Central memory CD8-positive, alpha-beta T cell (primary cell): ENCODE measurements around the gene ZNF157.
"Not testable (repeated sequence)": the region's sequence is repeated elsewhere in the genome, so short reads cannot be mapped to it uniquely, and the experiment has no call there.

Experiments used
- ATAC-seq: fragments of 150-1000 bp; cut with Tn5 transposase; replicated peaks from 2 replicates; pipeline ENCODE4 v1.10.0; 2022; ENCODE audit warnings: mild to moderate bottlenecking, moderate FRiP score, moderate number of reproducible peaks; ENCODE audit not compliant: poor library complexity, severe bottlenecking; ENCODE audit errors: extremely low read depth
- DNase-seq, 2 donors: peaks; one replicate each; pipeline ENCODE4 v3.0.0; 2021; ENCODE audit warnings: low spot score in 2 of 2
- H3K27ac Mint-ChIP-seq: one replicate; pipeline ENCODE4 v1.8.0; 2022; ENCODE audit warnings: low read depth, mild to moderate bottlenecking, moderate library complexity, mixed read lengths
- H3K27me3 Mint-ChIP-seq: one replicate; pipeline ENCODE4 v1.8.0; 2022; ENCODE audit warnings: mixed read lengths
- H3K36me3 Mint-ChIP-seq: one replicate; pipeline ENCODE4 v1.8.0; 2022; ENCODE audit warnings: mild to moderate bottlenecking, moderate library complexity, mixed read lengths; ENCODE audit not compliant: insufficient read depth
- H3K4me1 Mint-ChIP-seq: one replicate; pipeline ENCODE4 v1.8.0; 2022; ENCODE audit warnings: mixed read lengths
- H3K4me3 Mint-ChIP-seq: one replicate; pipeline ENCODE4 v1.8.0; 2022; ENCODE audit warnings: mild to moderate bottlenecking, moderate library complexity, mixed read lengths
- H3K9me3 Mint-ChIP-seq: one replicate; pipeline ENCODE4 v1.8.0; 2022; ENCODE audit warnings: mixed read lengths

ZNF157 gene

DNA sequence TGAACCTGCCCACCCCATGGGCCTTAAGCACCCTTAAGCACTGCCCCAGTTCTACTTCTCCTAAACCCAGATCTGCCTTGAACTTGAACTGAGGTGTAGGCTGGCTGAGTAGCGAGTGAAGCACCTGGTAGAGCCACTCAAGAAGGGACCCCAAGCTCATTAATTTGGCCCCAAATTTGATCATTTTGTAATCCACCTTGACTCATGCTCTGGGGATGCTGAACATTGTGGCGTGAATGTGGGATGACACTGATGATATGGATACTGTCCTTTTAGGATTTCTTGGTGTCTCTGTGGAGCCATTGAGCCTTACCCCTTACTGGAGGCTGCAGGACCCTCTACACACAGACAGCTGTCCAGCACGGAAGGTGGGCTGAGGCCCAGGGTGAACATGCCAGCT lies at the start of gene ZNF157:
Gene ZNF157 (plus strand): TSS at position 301 of the 400 bp plus-strand sequence. CDS start 91 bp downstream, at position 392.
- H3K9me3 Mint-ChIP-seq: no peaks in the 10 kb centered on the region
- H3K36me3 Mint-ChIP-seq: peaks cover 8% of the 10 kb centered on the region

DNA sequence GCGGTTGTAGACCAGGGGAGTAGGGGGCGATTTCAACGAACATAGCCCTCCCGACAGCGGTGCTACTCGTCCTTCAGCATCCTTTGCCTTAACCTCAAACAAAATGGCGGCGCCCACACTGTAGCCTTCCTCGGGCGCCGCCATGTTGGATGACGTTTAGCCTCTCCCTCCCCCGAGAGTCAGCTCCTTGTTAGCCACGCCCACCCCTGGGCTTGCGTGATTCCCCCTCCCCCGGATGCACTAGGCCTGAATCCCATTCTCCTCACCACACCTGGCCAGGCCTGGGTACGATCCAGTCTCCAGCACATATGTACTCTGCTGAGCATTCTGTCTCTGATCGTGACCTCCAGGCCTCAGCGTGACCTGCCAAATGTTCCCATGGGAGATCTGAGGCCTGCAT lies 49.0 kb upstream of the ZNF157 start:
- DNase-seq (no peak), ATAC-seq (no peak)
- no peaks in the 10 kb centered on the region for H3K4me1 Mint-ChIP-seq
- no peak overlapping the region for H3K27ac Mint-ChIP-seq
- peaks cover 2% of the 10 kb centered on the region for H3K36me3 Mint-ChIP-seq
- H3K4me3 Mint-ChIP-seq: no peak overlapping the region
- no peaks in the 10 kb centered on the region for H3K9me3 Mint-ChIP-seq
- peaks cover 4% of the 10 kb centered on the region for H3K27me3 Mint-ChIP-seq

More for the DNA sequence above, at the start of gene ZNF157:
- ATAC-seq (no peak), DNase-seq (no peak)
- H3K27me3 Mint-ChIP-seq: no peaks in the 10 kb centered on the region
- H3K4me3 Mint-ChIP-seq: no peak within 1 kb of the TSS
- no peak within 1 kb of the TSS for H3K27ac Mint-ChIP-seq
- H3K4me1 Mint-ChIP-seq: peaks cover 13% of the 10 kb centered on the region

DNA sequence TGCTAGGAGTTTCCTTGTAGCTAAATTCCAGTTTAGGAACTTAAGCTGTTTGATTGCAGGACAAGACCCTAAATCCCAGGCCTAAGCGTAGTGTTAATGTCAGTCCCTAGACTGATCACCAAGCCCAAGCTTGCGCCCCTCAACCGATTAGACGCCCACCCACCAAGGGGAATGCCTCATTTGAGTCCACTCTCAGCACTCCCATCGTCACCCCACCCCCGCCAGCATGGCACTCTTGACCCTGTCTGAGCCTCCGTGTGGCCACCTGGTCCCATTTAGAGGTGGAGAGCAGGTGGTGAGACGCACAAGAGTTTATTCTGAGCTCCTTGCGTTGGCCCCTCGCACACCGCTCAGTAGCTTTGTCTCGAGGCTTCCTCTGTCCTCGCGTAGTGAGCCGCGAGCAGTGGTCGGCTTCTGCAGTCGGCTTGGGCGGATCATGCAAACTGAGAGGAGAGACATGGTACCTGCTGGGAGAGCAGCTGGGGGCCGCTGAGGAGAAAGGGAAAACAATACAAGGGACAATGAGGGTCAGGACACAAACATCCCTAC lies 48.5 kb upstream of the ZNF157 start:
- no peak for DNase-seq
- H3K9me3 Mint-ChIP-seq: no peaks in the 10 kb centered on the region
- H3K36me3 Mint-ChIP-seq: peaks cover 2% of the 10 kb centered on the region
- no peak overlapping the region for H3K4me3 Mint-ChIP-seq
- no peaks in the 10 kb centered on the region for H3K4me1 Mint-ChIP-seq
- H3K27me3 Mint-ChIP-seq: no peaks in the 10 kb centered on the region
- no peak overlapping the region for H3K27ac Mint-ChIP-seq
- ATAC-seq: no peak

DNA sequence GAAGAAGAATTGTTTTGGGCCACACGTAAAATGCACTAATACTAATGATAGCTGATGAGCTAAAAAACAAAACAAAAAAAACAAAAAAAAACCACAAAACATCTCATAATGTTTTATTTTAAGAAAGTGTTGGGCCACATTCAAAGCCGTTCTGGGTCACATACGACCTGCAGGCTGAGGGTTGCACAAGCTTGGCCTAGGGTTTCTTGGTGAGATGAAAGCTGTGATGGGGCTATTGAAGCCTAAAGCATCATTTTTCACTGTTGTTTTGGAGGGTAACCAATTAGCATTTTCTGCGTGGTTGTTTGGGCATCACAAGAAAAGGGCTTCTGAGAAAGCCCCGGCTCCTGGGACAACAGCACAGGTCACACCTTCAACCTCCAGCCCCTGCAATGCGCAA lies 42.5 kb upstream of the ZNF157 start:
- Mint-ChIP-seq H3K27ac (no peak overlapping the region), H3K36me3 (no peaks in the 10 kb centered on the region), H3K4me3 (no peak overlapping the region), H3K27me3 (no peaks in the 10 kb centered on the region), H3K9me3 (no peaks in the 10 kb centered on the region), H3K4me1 (no peaks in the 10 kb centered on the region)
- DNase-seq (no peak), ATAC-seq (no peak)

DNA sequence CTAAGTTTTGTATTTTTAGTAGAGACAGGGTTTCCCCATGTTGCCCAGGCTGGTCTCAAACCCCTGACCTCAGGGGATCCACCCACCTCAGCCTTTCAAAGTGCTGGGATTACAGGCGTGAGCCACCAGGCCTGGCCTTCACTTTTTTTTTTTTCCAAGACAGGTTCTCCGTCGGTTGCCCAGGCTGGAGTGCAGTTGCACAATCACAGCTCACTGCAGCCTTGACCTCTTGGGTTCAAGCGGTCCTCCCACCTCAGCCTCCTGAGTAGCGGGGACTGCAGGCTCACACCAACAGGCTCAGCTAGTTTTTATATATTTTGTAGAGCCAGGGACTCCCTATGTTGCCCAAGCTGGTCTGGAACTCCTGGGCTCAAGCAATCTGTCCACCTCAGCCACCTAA lies 37.6 kb upstream of the ZNF157 start:
- H3K4me1 Mint-ChIP-seq, H3K4me3 Mint-ChIP-seq, ATAC-seq, H3K27me3 Mint-ChIP-seq, H3K9me3 Mint-ChIP-seq, H3K27ac Mint-ChIP-seq, H3K36me3 Mint-ChIP-seq, DNase-seq: not testable (repeated sequence)

DNA sequence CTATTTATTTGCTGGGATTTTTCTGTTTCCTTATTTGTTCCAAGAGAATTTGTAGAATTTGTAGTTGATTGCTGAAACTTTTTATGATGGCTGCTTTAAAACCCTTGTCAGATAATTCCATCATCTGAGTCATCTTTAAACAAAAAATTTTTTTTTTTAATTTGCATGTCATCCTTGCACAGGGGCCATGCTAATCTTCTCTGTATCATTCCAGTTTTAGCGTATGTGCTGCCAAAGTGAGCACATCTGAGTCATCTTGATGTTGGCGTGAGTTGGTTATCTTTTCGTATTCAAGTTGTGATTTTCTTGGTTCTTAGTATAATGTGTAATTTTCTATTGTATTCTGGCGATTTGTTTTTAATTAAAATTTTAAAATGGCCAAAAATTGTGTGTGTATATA lies 18.7 kb upstream of the ZNF157 start:
- ATAC-seq (no peak), DNase-seq (no peak)
- no peak overlapping the region for H3K27ac Mint-ChIP-seq
- H3K4me1 Mint-ChIP-seq: no peaks in the 10 kb centered on the region
- no peak overlapping the region for H3K4me3 Mint-ChIP-seq
- H3K9me3 Mint-ChIP-seq: no peaks in the 10 kb centered on the region
- no peaks in the 10 kb centered on the region for H3K36me3 Mint-ChIP-seq
- no peaks in the 10 kb centered on the region for H3K27me3 Mint-ChIP-seq

DNA sequence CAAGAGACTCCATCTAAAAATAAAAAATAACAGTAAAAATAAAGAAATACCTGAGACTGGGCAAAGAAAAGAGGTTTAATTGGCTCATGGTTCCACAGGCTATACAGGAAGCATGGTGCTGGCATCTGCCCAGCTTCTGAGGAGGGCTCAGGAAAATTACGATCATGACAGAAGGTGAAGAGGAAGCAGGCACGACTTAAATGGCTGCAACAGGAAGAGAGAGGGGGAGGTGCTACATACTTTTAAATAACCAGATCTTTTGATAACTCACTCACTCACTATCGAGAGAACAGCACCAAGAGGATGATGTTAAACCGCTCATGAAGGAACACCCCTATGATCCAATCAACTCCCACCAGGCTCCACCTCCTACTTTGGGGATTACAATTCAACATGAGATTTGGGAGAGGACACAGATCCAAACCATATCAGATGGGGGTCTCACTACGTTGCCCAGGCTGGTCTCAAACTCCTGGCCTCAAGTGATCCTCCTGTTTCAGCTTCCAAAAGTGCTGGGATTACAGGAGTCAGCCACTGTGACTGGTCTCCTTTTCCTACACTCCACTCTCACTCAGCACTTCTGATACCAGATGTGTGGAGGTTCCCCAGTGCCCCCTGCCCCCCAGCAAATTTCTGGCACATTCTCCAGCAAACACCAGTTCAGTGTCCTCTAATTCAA lies 11.9 kb upstream of the ZNF157 start:
- no peak for ATAC-seq
- Mint-ChIP-seq H3K9me3 (no peaks in the 10 kb centered on the region), H3K4me3 (peak overlapping the region; percentile 63), H3K36me3 (peaks cover 6% of the 10 kb centered on the region), H3K27me3 (no peaks in the 10 kb centered on the region), H3K27ac (peak overlapping the region; percentile 84), H3K4me1 (peaks cover 11% of the 10 kb centered on the region)
- no peak for DNase-seq

DNA sequence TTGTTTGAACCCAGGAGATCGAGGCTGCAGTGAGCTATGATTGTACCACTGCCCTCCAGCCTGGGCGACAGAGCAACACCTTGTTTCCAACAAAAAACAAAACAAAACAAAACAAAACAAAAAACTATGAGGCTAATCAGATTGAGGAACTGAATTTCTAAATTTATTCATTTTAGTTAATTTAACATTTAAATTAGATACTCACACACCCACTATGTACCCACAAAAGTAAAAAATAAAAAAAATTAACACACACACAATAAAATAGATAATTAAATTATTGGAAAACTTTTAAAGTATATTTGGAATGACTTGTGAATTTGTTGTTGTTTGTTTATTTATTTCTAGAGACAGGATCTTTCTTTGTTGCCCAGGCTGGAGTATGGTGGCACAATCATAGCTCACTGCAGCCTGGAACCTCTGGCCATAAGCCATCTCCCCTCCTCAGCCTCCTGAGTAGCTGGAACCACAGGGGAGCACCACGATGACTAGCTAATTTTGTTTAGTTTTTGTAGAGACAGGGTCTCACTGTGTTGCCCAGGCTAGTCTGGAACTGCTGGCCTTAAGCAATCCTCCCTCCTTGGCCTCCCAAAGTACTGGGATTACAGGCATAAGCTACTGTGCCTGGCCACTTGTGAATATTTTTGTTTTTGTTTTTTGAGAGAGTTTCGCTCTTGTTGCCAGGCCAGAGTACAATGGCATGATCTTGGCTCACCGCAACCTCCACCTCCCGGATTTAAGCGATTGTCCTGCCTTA lies 9.8 kb upstream of the ZNF157 start:
- no peak for ATAC-seq
- no peak overlapping the region for H3K27ac Mint-ChIP-seq
- DNase-seq: no peak
- H3K4me1 Mint-ChIP-seq: peaks cover 11% of the 10 kb centered on the region
- H3K4me3 Mint-ChIP-seq: no peak overlapping the region
- H3K27me3 Mint-ChIP-seq: no peaks in the 10 kb centered on the region
- peaks cover 6% of the 10 kb centered on the region for H3K36me3 Mint-ChIP-seq
- H3K9me3 Mint-ChIP-seq: no peaks in the 10 kb centered on the region

DNA sequence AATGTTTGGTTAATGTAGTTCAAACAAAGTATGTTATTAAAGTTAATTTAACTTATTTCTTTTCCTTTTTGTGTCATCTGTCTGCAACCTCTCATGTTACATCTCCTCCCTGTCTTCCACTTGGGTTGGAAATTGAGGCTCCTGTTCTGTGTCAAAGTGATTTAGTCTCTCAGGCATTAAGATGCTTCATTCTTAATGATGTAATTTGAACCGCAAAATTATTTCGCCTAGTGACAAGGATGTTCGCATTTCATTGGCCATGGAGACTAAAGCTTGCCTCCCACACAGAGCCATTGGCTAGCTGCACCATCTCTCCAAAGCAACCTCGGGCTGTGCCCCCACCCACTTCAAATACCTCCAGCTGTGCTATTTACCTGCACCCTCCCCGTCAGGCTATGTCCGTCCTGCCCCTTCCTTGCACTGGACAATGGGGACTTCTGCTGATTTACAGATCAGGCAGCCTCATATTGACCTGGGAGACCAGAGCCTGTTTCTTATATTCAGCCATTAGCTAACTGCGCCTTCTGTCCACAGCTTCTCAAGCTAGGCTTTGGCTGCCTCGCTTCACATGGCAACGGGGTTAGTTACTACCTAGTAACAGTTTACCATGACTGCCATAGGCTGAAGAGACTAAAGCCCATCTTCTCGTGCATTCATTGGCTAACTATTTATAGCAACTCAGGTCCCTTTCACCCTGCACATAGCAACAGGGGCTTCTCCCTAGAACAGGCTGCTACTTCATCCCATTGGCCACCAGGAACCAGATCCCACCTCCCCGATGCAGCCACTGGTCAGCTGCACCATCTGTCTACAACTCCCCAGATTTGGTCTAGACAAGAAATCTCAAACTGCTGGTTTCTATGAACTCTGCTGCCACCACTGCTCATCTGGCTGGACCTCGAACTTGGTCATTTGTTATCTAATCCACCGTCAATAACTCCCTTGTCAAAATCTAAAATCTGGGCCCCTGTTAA lies 8.6 kb upstream of the ZNF157 start:
- Mint-ChIP-seq H3K27me3 (no peaks in the 10 kb centered on the region), H3K4me3 (peak overlapping the region; percentile 61), H3K9me3 (no peaks in the 10 kb centered on the region), H3K36me3 (peaks cover 9% of the 10 kb centered on the region), H3K4me1 (peaks cover 21% of the 10 kb centered on the region), H3K27ac (peak overlapping the region; percentile 91)
- ATAC-seq (peak; percentile 72), DNase-seq (peak; percentile 13 to 60)

DNA sequence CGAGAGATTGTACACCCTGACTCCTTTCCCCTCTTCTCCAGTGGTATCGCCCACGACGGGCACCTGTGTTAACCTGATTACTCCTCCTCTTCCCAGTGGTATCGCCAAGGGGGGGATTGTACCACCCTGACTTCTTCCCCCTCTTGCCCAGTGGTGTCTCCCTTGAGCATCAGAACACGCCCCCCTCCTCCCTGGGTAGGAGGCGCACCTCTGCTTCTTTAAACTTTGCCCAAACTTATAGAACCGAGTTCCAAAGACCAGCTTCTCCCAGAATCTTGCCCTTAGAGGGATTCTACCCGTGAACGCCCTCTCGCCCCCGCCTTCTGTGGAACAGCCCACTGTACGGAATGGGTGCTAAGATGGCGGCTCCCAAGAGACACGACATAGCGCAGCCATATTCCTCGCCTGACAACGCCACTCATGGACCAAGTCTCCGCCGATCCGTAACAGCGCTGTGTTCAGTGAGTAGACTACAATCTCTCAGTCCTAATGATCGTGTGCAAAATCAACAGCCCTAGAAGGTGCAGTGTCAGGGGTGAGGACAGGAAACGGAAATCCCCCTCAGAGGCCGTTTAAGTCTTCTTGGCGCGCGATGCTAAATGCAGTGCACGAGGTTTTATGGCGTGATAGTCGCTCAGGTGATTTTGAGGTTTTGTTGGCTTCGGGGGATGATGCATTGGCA lies 4.2 kb upstream of the ZNF157 start:
- Mint-ChIP-seq H3K4me1 (peaks cover 13% of the 10 kb centered on the region), H3K9me3 (no peaks in the 10 kb centered on the region), H3K4me3 (peak overlapping the region; percentile 94), H3K27ac (peak overlapping the region; percentile 95), H3K36me3 (peaks cover 9% of the 10 kb centered on the region), H3K27me3 (no peaks in the 10 kb centered on the region)
- DNase-seq (peak; percentile 43 to 62), ATAC-seq (peak; percentile 81)

DNA sequence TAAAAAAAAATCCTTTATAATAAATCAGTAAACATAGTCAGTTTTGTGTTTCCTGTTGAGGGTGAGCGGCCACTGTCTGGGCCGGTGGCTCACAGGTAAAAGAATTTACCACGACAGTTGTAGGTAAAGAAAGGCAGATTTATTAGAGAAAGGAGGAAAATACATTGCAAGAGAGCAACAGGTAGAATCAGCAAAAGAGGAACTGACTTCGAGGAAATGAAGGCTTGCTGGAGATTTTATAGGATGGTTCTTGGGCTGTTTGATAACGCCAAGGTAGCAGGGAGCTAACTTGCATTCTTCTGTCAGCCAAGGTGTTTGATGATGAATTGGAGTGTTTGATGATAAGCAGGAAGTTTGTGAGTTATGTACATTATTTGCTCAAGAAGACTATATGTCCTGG lies 2.8 kb downstream of the ZNF157 start:
- no peak for DNase-seq
- Mint-ChIP-seq H3K9me3 (no peaks in the 10 kb centered on the region), H3K4me3 (no peak overlapping the region), H3K36me3 (peaks cover 5% of the 10 kb centered on the region), H3K4me1 (no peaks in the 10 kb centered on the region), H3K27ac (no peak overlapping the region), H3K27me3 (no peaks in the 10 kb centered on the region)
- no peak for ATAC-seq

DNA sequence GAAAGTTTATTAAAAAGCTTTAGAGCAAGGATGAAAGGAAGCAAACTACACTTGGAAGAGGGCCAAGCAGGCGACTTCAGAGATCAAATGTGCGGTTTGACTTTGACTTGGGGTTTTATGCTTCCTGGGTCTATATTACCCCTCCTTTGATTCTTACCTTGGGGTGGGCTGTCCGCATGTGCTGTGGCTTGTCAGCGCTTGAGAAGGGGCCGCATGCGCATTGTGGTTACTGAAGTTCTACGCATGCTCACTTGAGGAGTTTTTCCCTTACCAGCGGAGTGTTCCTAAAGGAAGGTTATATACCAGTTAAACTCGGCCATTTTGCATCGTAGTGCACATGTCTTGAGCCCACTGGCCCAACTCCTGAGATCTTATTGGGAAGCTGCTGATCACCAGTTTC lies 9.9 kb downstream of the ZNF157 start:
- peak; percentile 43 to 61 for DNase-seq
- peaks cover 20% of the 10 kb centered on the region for H3K4me1 Mint-ChIP-seq

More for the DNA sequence above, 9.9 kb downstream of the ZNF157 start:
- Mint-ChIP-seq H3K9me3 (no peaks in the 10 kb centered on the region), H3K27ac (peak overlapping the region; percentile 74), H3K27me3 (no peaks in the 10 kb centered on the region), H3K4me3 (peak overlapping the region; percentile 63), H3K36me3 (peaks cover 1% of the 10 kb centered on the region)
- ATAC-seq: peak; percentile 85
